ENCODE results near the gene ASMT.
"Not testable (repeated sequence)": the region's sequence is repeated elsewhere in the genome, so short reads cannot be mapped to it uniquely, and the experiment has no call there.

Gene ASMT

GRCh38 chrX:1652011-1652811 lies 37.4 kb downstream of the ASMT start:
- DNase-seq = not testable (repeated sequence)

GRCh38 chrX:1656379-1656778 lies 41.5 kb downstream of the ASMT start:
- no peak for DNase-seq

- no peak for DNase-seq
Measured at GRCh38 chrX:1657367-1658070, 42.7 kb downstream of the ASMT start.

GRCh38 chrX:1658071-1658491 lies 43.2 kb downstream of the ASMT start:
- no peak for DNase-seq

GRCh38 chrX:1659664-1660461 lies 45.0 kb downstream of the ASMT start:
- no peak for DNase-seq

- DNase-seq = no peak
Measured at GRCh38 chrX:1661048-1661921, 46.4 kb downstream of the ASMT start.

- DNase-seq = no peak
Measured at GRCh38 chrX:1661922-1662221, 47.0 kb downstream of the ASMT start.

- DNase-seq = no peak
Measured at GRCh38 chrX:1667566-1667965, 52.7 kb downstream of the ASMT start.

GRCh38 chrX:1673337-1673736 lies 58.5 kb downstream of the ASMT start:
- DNase-seq = no peak

- DNase-seq = no peak
Measured at GRCh38 chrX:1676866-1677265, 62.0 kb downstream of the ASMT start.

GRCh38 chrX:1679238-1679637 lies 64.4 kb downstream of the ASMT start:
- DNase-seq = no peak

GRCh38 chrX:1681439-1681838 lies 66.6 kb downstream of the ASMT start:
- no peak for DNase-seq

GRCh38 chrX:1681856-1682255 lies 67.0 kb downstream of the ASMT start:
- DNase-seq = not testable (repeated sequence)

GRCh38 chrX:1682501-1682900 lies 67.6 kb downstream of the ASMT start:
- not testable (repeated sequence) for DNase-seq

- DNase-seq = not testable (repeated sequence)
Measured at GRCh38 chrX:1684883-1685282, 70.0 kb downstream of the ASMT start.

GRCh38 chrX:1685444-1685880 lies 70.6 kb downstream of the ASMT start:
- not testable (repeated sequence) for DNase-seq

- DNase-seq = no peak
Measured at GRCh38 chrX:1686642-1687041, 71.8 kb downstream of the ASMT start.

Data from GOT3 (cell line).